Stimulated activated CD4-positive, alpha-beta T cell treated with anti-CD3 and anti-CD28 coated beads, Interleukin-2, amount 100 ng/mL, for 4 hours (primary cell): ENCODE measurements around the gene RFC3.
"Not testable (repeated sequence)": the region's sequence is repeated elsewhere in the genome, so short reads cannot be mapped to it uniquely, and the experiment has no call there.

Experiments used
- DNase-seq: peaks from one replicate; pipeline ENCODE4 v3.0.0-alpha.2; 2020; ENCODE audit warnings: low read depth

RFC3 gene

GRCh38 chr13:33806470-33807248 is 11.3 kb upstream of the RFC3 start:
- DNase-seq, result no peak

- DNase-seq, result not testable (repeated sequence)
These were observed 5.1 kb upstream of the RFC3 start for GRCh38 chr13:33812829-33813228.

GRCh38 chr13:33815011-33815550 is 2.9 kb upstream of the RFC3 start:
- no peak for DNase-seq

GRCh38 chr13:33816912-33817311 is 1.0 kb upstream of the RFC3 start:
- DNase-seq, result no peak

- DNase-seq, result no peak
These were observed 442 bp upstream of the RFC3 start for GRCh38 chr13:33817513-33817900.

GRCh38 chr13:33825083-33825482 is 7.1 kb downstream of the RFC3 start:
- no peak for DNase-seq

- no peak for DNase-seq
These were observed 9.2 kb downstream of the RFC3 start for GRCh38 chr13:33827139-33827538.

- no peak for DNase-seq
These were observed 10.6 kb downstream of the RFC3 start for GRCh38 chr13:33828431-33829129.

- DNase-seq, result no peak
These were observed 14.9 kb downstream of the RFC3 start for GRCh38 chr13:33832872-33833271.

- no peak for DNase-seq
These were observed 20.7 kb downstream of the RFC3 start for GRCh38 chr13:33838647-33839046.

- no peak for DNase-seq
These were observed 22.5 kb downstream of the RFC3 start for GRCh38 chr13:33840402-33840801.

- DNase-seq, result no peak
These were observed 24.3 kb downstream of the RFC3 start for GRCh38 chr13:33842207-33842606.

GRCh38 chr13:33842986-33843385 is 25.0 kb downstream of the RFC3 start:
- DNase-seq, result no peak

GRCh38 chr13:33845572-33846302 is 27.8 kb downstream of the RFC3 start:
- no peak for DNase-seq

GRCh38 chr13:33846303-33847062 is 28.5 kb downstream of the RFC3 start:
- DNase-seq, result no peak

GRCh38 chr13:33849211-33849610 is 31.3 kb downstream of the RFC3 start:
- no peak for DNase-seq

- no peak for DNase-seq
These were observed 37.5 kb downstream of the RFC3 start for GRCh38 chr13:33855371-33855895.

GRCh38 chr13:33859691-33860303 is 41.8 kb downstream of the RFC3 start:
- DNase-seq, result no peak

- no peak for DNase-seq
These were observed 42.6 kb downstream of the RFC3 start for GRCh38 chr13:33860526-33860925.

GRCh38 chr13:33862016-33862415 is 44.1 kb downstream of the RFC3 start:
- DNase-seq, result no peak

GRCh38 chr13:33863188-33863789 is 45.3 kb downstream of the RFC3 start:
- no peak for DNase-seq
